ENCODE results near the gene BDH1.

BDH1 gene

GRCh38 chr3:197465197-197465995, 90.4 kb downstream of the BDH1 start:
- no peak for TF ChIP-seq EZH2phosphoT487 (conservative IDR thresholded peaks at IDR 0.05; ENCODE audit: low read length)
- no peak for TF ChIP-seq CTCF (IDR thresholded peaks at IDR 0.05; ENCODE audit: insufficient read depth, low read length, poor library complexity, severe bottlenecking)
- Histone ChIP-seq H3K4me2 (ENCODE audit: low read depth, low read length, poor library complexity, severe bottlenecking) (no peak overlapping the region), H3K9me2 (replicated peaks; ENCODE audit: insufficient read depth, low read length) (no peaks in the 10 kb centered on the region), H3K9ac (ENCODE audit: low read length) (no peak overlapping the region), H2AFZ (ENCODE audit: low read depth, low read length, severe bottlenecking) (no peak overlapping the region), H4K20me1 (ENCODE audit: low read depth, low read length) (no peaks in the 10 kb centered on the region), H3K79me2 (ENCODE audit: insufficient read depth, low read length) (no peaks in the 10 kb centered on the region), H3K36me3 (ENCODE audit: low read length) (no peaks in the 10 kb centered on the region), H3F3A (ENCODE audit: insufficient read depth) (no peaks in the 10 kb centered on the region), H3K27me3 (ENCODE audit: low read length) (no peaks in the 10 kb centered on the region), H3K4me3 (ENCODE audit: insufficient read depth, low read length, poor library complexity, severe bottlenecking) (no peak overlapping the region), H3K9me3 (ENCODE audit: insufficient read depth, low read length) (no peaks in the 10 kb centered on the region), H3K27ac (ENCODE audit: low read depth, low read length) (no peak overlapping the region)

- Histone ChIP-seq H3K4me3 (ENCODE audit: insufficient read depth, low read length, poor library complexity, severe bottlenecking) (no peak overlapping the region), H3K9me3 (ENCODE audit: insufficient read depth, low read length) (no peaks in the 10 kb centered on the region), H3K27me3 (ENCODE audit: low read length) (no peaks in the 10 kb centered on the region), H2AFZ (ENCODE audit: low read depth, low read length, severe bottlenecking) (no peak overlapping the region), H3K9ac (ENCODE audit: low read length) (no peak overlapping the region), H3K36me3 (ENCODE audit: low read length) (no peaks in the 10 kb centered on the region), H3K27ac (ENCODE audit: low read depth, low read length) (no peak overlapping the region), H3K9me2 (replicated peaks; ENCODE audit: insufficient read depth, low read length) (no peaks in the 10 kb centered on the region), H3F3A (ENCODE audit: insufficient read depth) (no peaks in the 10 kb centered on the region), H3K79me2 (ENCODE audit: insufficient read depth, low read length) (no peaks in the 10 kb centered on the region), H3K4me2 (ENCODE audit: low read depth, low read length, poor library complexity, severe bottlenecking) (no peak overlapping the region), H4K20me1 (ENCODE audit: low read depth, low read length) (no peaks in the 10 kb centered on the region)
- TF ChIP-seq EZH2phosphoT487 (conservative IDR thresholded peaks at IDR 0.05; ENCODE audit: low read length) (no peak), CTCF (IDR thresholded peaks at IDR 0.05; ENCODE audit: insufficient read depth, low read length, poor library complexity, severe bottlenecking) (no peak)
Measured at GRCh38 chr3:197464794-197465193, 91.0 kb downstream of the BDH1 start.

GRCh38 chr3:197463279-197463678, 92.5 kb downstream of the BDH1 start:
- H3F3A ChIP-seq (ENCODE audit: insufficient read depth), result no peaks in the 10 kb centered on the region

More at GRCh38 chr3:197463279-197463678, 92.5 kb downstream of the BDH1 start:
- no peak overlapping the region for H3K9ac ChIP-seq (ENCODE audit: low read length)
- no peaks in the 10 kb centered on the region for H3K79me2 ChIP-seq (ENCODE audit: insufficient read depth, low read length)
- no peak overlapping the region for H3K27ac ChIP-seq (ENCODE audit: low read depth, low read length)
- H3K9me2 ChIP-seq (replicated peaks; ENCODE audit: insufficient read depth, low read length), result no peaks in the 10 kb centered on the region
- H4K20me1 ChIP-seq (ENCODE audit: low read depth, low read length), result no peaks in the 10 kb centered on the region
- H3K4me2 ChIP-seq (ENCODE audit: low read depth, low read length, poor library complexity, severe bottlenecking), result no peak overlapping the region
- no peaks in the 10 kb centered on the region for H3K27me3 ChIP-seq (ENCODE audit: low read length)
- no peaks in the 10 kb centered on the region for H3K36me3 ChIP-seq (ENCODE audit: low read length)
- H3K4me3 ChIP-seq (ENCODE audit: insufficient read depth, low read length, poor library complexity, severe bottlenecking), result no peak overlapping the region
- no peaks in the 10 kb centered on the region for H3K9me3 ChIP-seq (ENCODE audit: insufficient read depth, low read length)
- TF ChIP-seq CTCF (IDR thresholded peaks at IDR 0.05; ENCODE audit: insufficient read depth, low read length, poor library complexity, severe bottlenecking) (no peak), EZH2phosphoT487 (conservative IDR thresholded peaks at IDR 0.05; ENCODE audit: low read length) (no peak)
- no peak overlapping the region for H2AFZ ChIP-seq (ENCODE audit: low read depth, low read length, severe bottlenecking)

All from SU-DHL-6 (cell line).